SJCRH30 (cell line): Measurements from ENCODE around the gene FRMPD4. TPM values are rescaled to one million over a fixed set of nuclear protein-coding genes. Genes with fewer than 3 reads are reported as not detected.
A peak's percentile ranks its signal among the peaks of the same experiment; 100 is the strongest.

Experiments
- DNase-seq, 2 experiments: peaks; one replicate each; pipeline ENCODE4 v3.0.0-alpha.2; 2015 to 2020
- H3K27ac ChIP-seq: fragments of 250-450 bp; sonication (Bioruptor Pico); 2 replicates; pipeline ENCODE4 v1.5.1; 2020; ENCODE audit warnings: mild to moderate bottlenecking, moderate library complexity
- H3K27me3 ChIP-seq: fragments of 250-450 bp; sonication (Bioruptor Pico); 2 replicates; pipeline ENCODE4 v1.5.1; 2020; ENCODE audit warnings: mild to moderate bottlenecking, moderate library complexity
- H3K36me3 ChIP-seq: fragments of 250-450 bp; sonication (Bioruptor Pico); 2 replicates; pipeline ENCODE4 v1.5.1; 2020; ENCODE audit warnings: mild to moderate bottlenecking, moderate library complexity
- H3K4me1 ChIP-seq: fragments of 250-450 bp; sonication (Bioruptor Pico); 2 replicates; pipeline ENCODE4 v1.5.1; 2020; ENCODE audit warnings: mild to moderate bottlenecking, moderate library complexity
- H3K4me3 ChIP-seq: fragments of 250-450 bp; sonication (Bioruptor Pico); 2 replicates; pipeline ENCODE4 v1.5.1; 2020; ENCODE audit warnings: mild to moderate bottlenecking, moderate library complexity
- H3K9me3 ChIP-seq: fragments of 250-450 bp; sonication (Bioruptor Pico); replicated peaks from 2 replicates; pipeline ENCODE4 v1.5.1; 2020; ENCODE audit warnings: mild to moderate bottlenecking, moderate library complexity
- total RNA-seq: library from RNA; depleted of rRNA; stranded (reverse); fragments of >200 nt; shearing (Covaris generic); gene quantifications from 2 replicates; pipeline ENCODE4 v1.2.3, GENCODE V29; 2014

FRMPD4 gene
- total RNA-seq, 1 experiment from 2014 or later, result not detected

DNA sequence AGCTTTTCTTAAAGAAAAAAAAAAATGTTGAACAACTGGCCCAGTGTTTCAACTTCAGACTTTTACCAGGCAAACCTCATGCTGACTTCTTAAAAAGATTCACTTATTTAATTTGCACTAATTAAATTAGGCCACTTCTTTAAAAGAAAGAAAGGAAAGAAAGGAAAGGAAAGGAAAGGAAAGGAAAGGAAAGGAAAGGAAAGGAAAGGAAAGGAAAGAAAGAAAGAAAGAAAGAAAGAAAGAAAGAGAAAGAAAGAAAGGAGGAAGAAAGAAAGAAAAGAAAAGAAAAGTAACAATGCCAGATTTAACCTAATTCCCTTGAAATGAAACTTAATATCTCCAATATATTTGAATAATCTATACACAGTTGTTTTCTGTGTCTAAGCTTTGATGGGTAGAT, 581.6 kb downstream of the FRMPD4 start:
- Histone ChIP-seq H3K4me1 (no peaks in the 10 kb centered on the region), H3K36me3 (no peaks in the 10 kb centered on the region), H3K27me3 (no peaks in the 10 kb centered on the region), H3K27ac (no peak overlapping the region), H3K4me3 (no peak overlapping the region), H3K9me3 (no peaks in the 10 kb centered on the region; the same call in 1 of the 2 replicates)
- DNase-seq, result no peak

DNA sequence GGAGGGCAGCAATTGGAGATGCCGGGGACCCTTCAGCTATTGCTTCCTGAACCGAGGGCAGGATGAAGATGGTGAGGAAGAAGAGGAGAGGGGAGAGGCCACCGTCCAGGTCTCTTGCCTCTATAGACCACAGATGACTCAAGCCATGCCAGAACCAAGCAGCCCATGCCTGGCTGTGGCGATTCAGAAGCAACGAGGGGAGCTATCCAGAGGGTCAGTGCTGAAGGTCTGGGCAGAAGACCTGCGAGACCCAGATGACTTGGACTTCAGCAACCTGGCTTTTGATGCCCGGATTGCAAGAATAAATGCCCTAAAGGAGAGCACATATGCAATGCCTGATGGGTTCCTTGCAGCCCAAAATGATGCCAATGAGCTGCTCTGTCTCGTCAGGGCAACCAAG, 582.8 kb downstream of the FRMPD4 start:
- H3K9me3 ChIP-seq, result no peaks in the 10 kb centered on the region; the same call in 1 of the 2 replicates
- no peaks in the 10 kb centered on the region for H3K36me3 ChIP-seq
- no peak overlapping the region for H3K4me3 ChIP-seq
- no peaks in the 10 kb centered on the region for H3K27me3 ChIP-seq
- peak; percentile 14 to 37 for DNase-seq
- H3K27ac ChIP-seq, result no peak overlapping the region
- no peaks in the 10 kb centered on the region for H3K4me1 ChIP-seq

GRCh38 chrX:12722314-12722713, 584.0 kb downstream of the FRMPD4 start:
- Histone ChIP-seq H3K27ac (no peak overlapping the region), H3K4me1 (no peaks in the 10 kb centered on the region), H3K4me3 (no peak overlapping the region), H3K9me3 (no peaks in the 10 kb centered on the region; the same call in 1 of the 2 replicates), H3K36me3 (no peaks in the 10 kb centered on the region), H3K27me3 (no peaks in the 10 kb centered on the region)
- DNase-seq, result no peak

- H3K36me3 ChIP-seq, result no peaks in the 10 kb centered on the region
- no peak overlapping the region for H3K27ac ChIP-seq
- H3K4me3 ChIP-seq, result no peak overlapping the region
- no peaks in the 10 kb centered on the region for H3K9me3 ChIP-seq
- no peaks in the 10 kb centered on the region for H3K27me3 ChIP-seq
- no peak for DNase-seq
- no peaks in the 10 kb centered on the region for H3K4me1 ChIP-seq
These were observed 603.1 kb downstream of the FRMPD4 start for GRCh38 chrX:12741416-12741815.

- no peak for DNase-seq
- Histone ChIP-seq H3K4me3 (no peak overlapping the region), H3K9me3 (no peaks in the 10 kb centered on the region), H3K4me1 (no peaks in the 10 kb centered on the region), H3K36me3 (no peaks in the 10 kb centered on the region), H3K27ac (no peak overlapping the region), H3K27me3 (no peaks in the 10 kb centered on the region)
These were observed 609.2 kb downstream of the FRMPD4 start for GRCh38 chrX:12747433-12747832.

- Histone ChIP-seq H3K36me3 (no peaks in the 10 kb centered on the region), H3K27me3 (no peaks in the 10 kb centered on the region), H3K27ac (no peak overlapping the region), H3K4me3 (no peak overlapping the region), H3K4me1 (no peaks in the 10 kb centered on the region), H3K9me3 (no peaks in the 10 kb centered on the region)
- DNase-seq, result no peak
These were observed 613.6 kb downstream of the FRMPD4 start for GRCh38 chrX:12751887-12752286.

GRCh38 chrX:12753366-12753765, 615.1 kb downstream of the FRMPD4 start:
- H3K4me3 ChIP-seq, result no peak overlapping the region
- H3K36me3 ChIP-seq, result no peaks in the 10 kb centered on the region
- H3K9me3 ChIP-seq, result no peaks in the 10 kb centered on the region
- no peaks in the 10 kb centered on the region for H3K4me1 ChIP-seq
- no peak for DNase-seq
- no peaks in the 10 kb centered on the region for H3K27me3 ChIP-seq
- H3K27ac ChIP-seq, result no peak overlapping the region

DNA sequence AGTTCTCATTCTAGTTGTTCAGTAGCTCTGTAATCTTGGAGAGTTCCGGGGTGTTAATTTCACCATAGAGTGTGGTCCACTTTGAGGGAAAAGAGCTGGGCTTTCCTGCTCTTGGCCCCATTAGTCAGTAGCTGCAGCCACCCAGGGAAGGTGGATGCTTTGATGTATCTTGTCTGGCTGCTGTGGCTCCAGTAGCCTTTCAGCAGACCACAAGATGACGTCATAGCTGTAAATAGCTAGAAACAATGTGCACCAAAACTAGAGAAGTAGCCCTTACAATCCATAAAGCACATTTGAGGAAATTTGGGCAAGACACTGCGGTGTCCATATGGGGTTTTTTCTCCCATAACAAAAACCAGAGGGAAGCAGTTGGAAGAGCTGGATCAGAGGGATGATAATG, 620.0 kb downstream of the FRMPD4 start:
- H3K4me3 ChIP-seq, result no peak overlapping the region
- H3K9me3 ChIP-seq, result no peaks in the 10 kb centered on the region
- no peaks in the 10 kb centered on the region for H3K36me3 ChIP-seq
- no peak overlapping the region for H3K27ac ChIP-seq
- no peaks in the 10 kb centered on the region for H3K4me1 ChIP-seq
- DNase-seq, result no peak
- H3K27me3 ChIP-seq, result no peaks in the 10 kb centered on the region

- Histone ChIP-seq H3K4me3 (no peak overlapping the region), H3K4me1 (no peaks in the 10 kb centered on the region), H3K27ac (no peak overlapping the region), H3K36me3 (no peaks in the 10 kb centered on the region), H3K27me3 (peaks cover 1% of the 10 kb centered on the region; the same call in 1 of the 2 replicates), H3K9me3 (no peaks in the 10 kb centered on the region)
- DNase-seq, result no peak
These were observed 629.6 kb downstream of the FRMPD4 start for GRCh38 chrX:12767856-12768255.

DNA sequence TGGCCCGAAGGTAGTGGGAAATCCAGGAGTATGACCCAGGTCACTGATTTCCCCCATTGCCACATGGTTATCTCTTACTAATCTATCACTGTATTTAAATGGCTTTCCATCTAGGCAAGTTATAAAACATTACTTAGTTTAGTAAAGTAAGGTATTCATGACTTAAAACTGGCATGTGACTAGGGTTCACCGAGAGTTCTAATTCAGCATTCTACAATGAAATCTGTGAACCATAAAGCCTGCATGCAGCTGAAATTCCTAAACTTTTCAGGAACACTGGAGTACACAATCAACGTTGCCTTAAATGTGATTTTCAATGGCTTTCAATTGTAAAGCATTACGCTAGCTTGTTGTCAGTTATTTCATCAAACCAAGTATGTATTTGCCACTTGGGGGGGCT, 630.2 kb downstream of the FRMPD4 start:
- H3K27ac ChIP-seq, result no peak overlapping the region
- peaks cover 3% of the 10 kb centered on the region; the same call in 1 of the 2 replicates for H3K27me3 ChIP-seq
- H3K36me3 ChIP-seq, result no peaks in the 10 kb centered on the region
- H3K9me3 ChIP-seq, result no peaks in the 10 kb centered on the region
- no peak for DNase-seq
- no peaks in the 10 kb centered on the region for H3K4me1 ChIP-seq
- no peak overlapping the region for H3K4me3 ChIP-seq

- Histone ChIP-seq H3K9me3 (no peaks in the 10 kb centered on the region), H3K27ac (no peak overlapping the region), H3K27me3 (peaks cover 3% of the 10 kb centered on the region; the same call in 1 of the 2 replicates), H3K4me3 (no peak overlapping the region), H3K36me3 (no peaks in the 10 kb centered on the region), H3K4me1 (no peaks in the 10 kb centered on the region)
- peak in 1 of 2 experiments; percentile 48 for DNase-seq
These were observed 632.2 kb downstream of the FRMPD4 start for GRCh38 chrX:12770440-12770839.

DNA sequence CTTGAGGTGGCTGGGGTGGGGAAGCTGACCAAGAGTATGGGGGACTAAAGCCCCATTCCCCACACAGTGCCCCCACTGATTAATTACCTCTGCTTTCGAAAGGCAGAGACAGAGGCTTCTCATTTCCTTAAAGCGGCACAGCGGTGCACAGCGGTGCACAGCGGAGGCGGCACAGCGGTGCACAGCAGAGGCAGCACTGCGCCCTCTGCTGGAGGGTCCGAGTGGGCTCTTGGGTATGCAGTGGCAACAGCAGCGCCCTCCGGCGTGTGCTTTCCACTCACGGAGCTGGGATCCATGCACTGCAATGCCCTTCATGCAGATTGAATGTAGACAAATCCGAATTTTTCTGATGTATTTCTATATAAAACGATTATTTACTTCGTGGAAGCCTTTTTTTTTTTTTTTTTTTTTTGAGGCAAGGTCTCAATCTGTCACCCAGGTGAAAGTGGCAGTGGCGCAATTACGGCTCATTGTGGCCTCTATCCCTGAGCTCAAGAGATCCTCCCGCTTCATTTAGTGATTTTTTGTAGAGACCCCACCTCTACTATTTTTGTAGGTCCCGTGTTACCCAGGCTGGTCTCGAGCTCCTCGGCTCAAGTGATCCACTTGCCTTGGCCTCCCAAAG, 633.3 kb downstream of the FRMPD4 start:
- H3K27ac ChIP-seq, result no peak overlapping the region
- H3K36me3 ChIP-seq, result no peaks in the 10 kb centered on the region
- H3K9me3 ChIP-seq, result no peaks in the 10 kb centered on the region
- no peaks in the 10 kb centered on the region for H3K4me1 ChIP-seq
- H3K4me3 ChIP-seq, result no peak overlapping the region
- H3K27me3 ChIP-seq, result peaks cover 3% of the 10 kb centered on the region; the same call in 1 of the 2 replicates
- DNase-seq, result peak; percentile 8 to 27
